ENCODE results near the gene TSPEAR.
"Not testable (repeated sequence)": the region's sequence is repeated elsewhere in the genome, so short reads cannot be mapped to it uniquely, and the experiment has no call there.

TSPEAR gene

DNA sequence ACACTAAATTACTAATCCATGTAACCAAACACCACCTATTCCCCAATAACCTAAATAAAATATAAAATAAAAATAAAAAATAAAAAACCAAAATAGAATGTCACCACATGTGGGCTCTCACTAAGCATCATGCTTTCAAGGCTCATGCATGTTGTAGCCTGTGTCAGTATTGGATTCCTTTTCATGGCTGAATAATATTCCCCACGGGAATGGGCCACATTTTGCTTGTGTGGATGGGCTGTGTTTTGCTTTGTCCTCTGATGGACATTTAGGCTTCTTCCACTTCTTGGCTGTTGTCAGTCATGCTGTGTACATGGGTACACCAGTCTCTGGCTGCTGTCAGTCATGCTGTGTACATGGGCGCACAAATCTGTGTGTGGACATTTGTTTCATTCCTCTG is 122.3 kb downstream of the TSPEAR start:
- H3K27me3 ChIP-seq = peaks cover 22% of the 10 kb centered on the region
- no peaks in the 10 kb centered on the region for H3K36me3 ChIP-seq
- TF ChIP-seq, protein P1, sequence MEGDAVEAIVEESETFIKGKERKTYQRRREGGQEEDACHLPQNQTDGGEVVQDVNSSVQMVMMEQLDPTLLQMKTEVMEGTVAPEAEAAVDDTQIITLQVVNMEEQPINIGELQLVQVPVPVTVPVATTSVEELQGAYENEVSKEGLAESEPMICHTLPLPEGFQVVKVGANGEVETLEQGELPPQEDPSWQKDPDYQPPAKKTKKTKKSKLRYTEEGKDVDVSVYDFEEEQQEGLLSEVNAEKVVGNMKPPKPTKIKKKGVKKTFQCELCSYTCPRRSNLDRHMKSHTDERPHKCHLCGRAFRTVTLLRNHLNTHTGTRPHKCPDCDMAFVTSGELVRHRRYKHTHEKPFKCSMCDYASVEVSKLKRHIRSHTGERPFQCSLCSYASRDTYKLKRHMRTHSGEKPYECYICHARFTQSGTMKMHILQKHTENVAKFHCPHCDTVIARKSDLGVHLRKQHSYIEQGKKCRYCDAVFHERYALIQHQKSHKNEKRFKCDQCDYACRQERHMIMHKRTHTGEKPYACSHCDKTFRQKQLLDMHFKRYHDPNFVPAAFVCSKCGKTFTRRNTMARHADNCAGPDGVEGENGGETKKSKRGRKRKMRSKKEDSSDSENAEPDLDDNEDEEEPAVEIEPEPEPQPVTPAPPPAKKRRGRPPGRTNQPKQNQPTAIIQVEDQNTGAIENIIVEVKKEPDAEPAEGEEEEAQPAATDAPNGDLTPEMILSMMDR (IDR thresholded peaks at IDR 0.05; ENCODE audit: low read depth, low read length) = no peak
- no peak for DNase-seq
- no peaks in the 10 kb centered on the region for H3K4me1 ChIP-seq
- H3K9me3 ChIP-seq = no peaks in the 10 kb centered on the region
- no peak overlapping the region for H3K4me3 ChIP-seq (ENCODE audit: low read depth, low read length)

DNA sequence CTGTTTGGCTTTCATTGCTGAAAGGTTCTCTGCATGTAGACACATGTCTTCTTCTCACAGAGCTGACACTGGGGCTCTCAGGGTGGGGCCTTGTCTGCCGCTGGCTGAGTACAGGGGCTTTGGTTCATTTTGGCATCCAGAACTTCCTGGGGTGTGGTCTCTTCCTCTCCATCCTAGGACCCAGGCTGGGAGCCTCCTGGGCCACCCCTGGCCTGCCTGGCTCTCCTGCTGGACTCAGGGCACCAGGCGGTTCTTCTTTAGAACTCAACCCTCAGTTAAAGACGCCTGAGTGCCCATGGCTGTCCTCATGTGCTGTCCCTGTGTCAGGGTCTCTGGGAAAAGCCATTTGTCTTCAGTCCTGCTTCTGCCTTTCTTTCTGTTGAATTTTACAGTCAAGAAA is 125.5 kb downstream of the TSPEAR start:
- Histone ChIP-seq H3K4me3 (ENCODE audit: low read depth, low read length) (no peak overlapping the region), H3K9me3 (no peaks in the 10 kb centered on the region), H3K36me3 (no peaks in the 10 kb centered on the region), H3K4me1 (no peaks in the 10 kb centered on the region), H3K27me3 (peaks cover 4% of the 10 kb centered on the region; the same call in 1 of the 2 replicates)
- TF ChIP-seq, protein P1 (IDR thresholded peaks at IDR 0.05; ENCODE audit: low read depth, low read length) = no peak
- DNase-seq = no peak

- no peaks in the 10 kb centered on the region for H3K36me3 ChIP-seq
- H3K4me3 ChIP-seq (ENCODE audit: low read depth, low read length) = no peak overlapping the region
- DNase-seq = no peak
- no peaks in the 10 kb centered on the region for H3K4me1 ChIP-seq
- no peaks in the 10 kb centered on the region for H3K9me3 ChIP-seq
- H3K27me3 ChIP-seq = peaks cover 4% of the 10 kb centered on the region; the same call in 1 of the 2 replicates
- TF ChIP-seq, protein P1 (IDR thresholded peaks at IDR 0.05; ENCODE audit: low read depth, low read length) = no peak
Observed at GRCh38 chr21:44583800-44584147, 127.6 kb downstream of the TSPEAR start.

- Histone ChIP-seq H3K4me3 (ENCODE audit: low read depth, low read length) (no peak overlapping the region), H3K4me1 (no peaks in the 10 kb centered on the region), H3K27me3 (peaks cover 4% of the 10 kb centered on the region; the same call in 1 of the 2 replicates), H3K36me3 (no peaks in the 10 kb centered on the region), H3K9me3 (no peaks in the 10 kb centered on the region)
- DNase-seq = no peak
- TF ChIP-seq, protein P1 (IDR thresholded peaks at IDR 0.05; ENCODE audit: low read depth, low read length) = no peak
Observed at GRCh38 chr21:44583089-44583799, 128.1 kb downstream of the TSPEAR start.

DNA sequence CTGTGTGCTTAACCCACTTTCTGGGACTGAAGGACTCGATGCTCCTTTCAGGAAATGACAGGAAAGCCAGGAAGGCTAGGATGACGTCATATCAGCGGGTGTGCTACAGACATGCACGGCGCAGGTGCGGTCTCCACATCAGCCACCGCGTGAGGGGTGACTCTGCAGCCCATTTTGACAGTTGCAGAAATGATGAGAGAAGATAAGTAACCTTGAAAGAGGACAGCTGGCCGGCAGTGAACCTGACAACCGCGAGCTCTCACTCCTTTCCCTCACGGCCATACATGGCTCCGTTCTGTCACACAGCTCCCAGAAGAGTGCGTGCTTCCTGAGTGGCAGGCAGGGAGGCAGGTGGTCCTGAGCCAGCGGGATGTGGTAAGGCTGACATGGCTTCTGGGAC is 129.3 kb downstream of the TSPEAR start:
- H3K36me3 ChIP-seq = no peaks in the 10 kb centered on the region
- no peaks in the 10 kb centered on the region for H3K4me1 ChIP-seq
- peaks cover 4% of the 10 kb centered on the region; the same call in 1 of the 2 replicates for H3K27me3 ChIP-seq
- H3K4me3 ChIP-seq (ENCODE audit: low read depth, low read length) = no peak overlapping the region
- H3K9me3 ChIP-seq = no peaks in the 10 kb centered on the region
- TF ChIP-seq, protein P1 (IDR thresholded peaks at IDR 0.05; ENCODE audit: low read depth, low read length) = no peak
- DNase-seq = no peak

- Histone ChIP-seq H3K4me3 (ENCODE audit: low read depth, low read length) (no peak overlapping the region), H3K27me3 (peaks cover 4% of the 10 kb centered on the region; the same call in 1 of the 2 replicates), H3K36me3 (no peaks in the 10 kb centered on the region), H3K9me3 (no peaks in the 10 kb centered on the region), H3K4me1 (no peaks in the 10 kb centered on the region)
- no peak for DNase-seq
- TF ChIP-seq, protein P1 (IDR thresholded peaks at IDR 0.05; ENCODE audit: low read depth, low read length) = no peak
Observed at GRCh38 chr21:44581158-44581557, 130.2 kb downstream of the TSPEAR start.

GRCh38 chr21:44580231-44580821 is 131.0 kb downstream of the TSPEAR start, which contains the start of gene KRTAP10-5:
Gene KRTAP10-5, minus strand, starts transcription at chr21:44580604. Its CDS starts 26 bp downstream, at chr21:44580578.
- not testable (repeated sequence) for H3K27me3 ChIP-seq; H3K4me1 ChIP-seq; H3K4me3 ChIP-seq (ENCODE audit: low read depth, low read length); H3K9me3 ChIP-seq; DNase-seq; H3K36me3 ChIP-seq
